IPS-NIHi11 (cell line): Measurements from ENCODE around the gene RPL13A.
"Not testable (repeated sequence)": the region's sequence is repeated elsewhere in the genome, so short reads cannot be mapped to it uniquely, and the experiment has no call there.

Experiments
- DNase-seq: peaks from one replicate; pipeline ENCODE4 v3.0.0; 2012; ENCODE audit warnings: mixed read lengths, low spot score

RPL13A gene

DNA sequence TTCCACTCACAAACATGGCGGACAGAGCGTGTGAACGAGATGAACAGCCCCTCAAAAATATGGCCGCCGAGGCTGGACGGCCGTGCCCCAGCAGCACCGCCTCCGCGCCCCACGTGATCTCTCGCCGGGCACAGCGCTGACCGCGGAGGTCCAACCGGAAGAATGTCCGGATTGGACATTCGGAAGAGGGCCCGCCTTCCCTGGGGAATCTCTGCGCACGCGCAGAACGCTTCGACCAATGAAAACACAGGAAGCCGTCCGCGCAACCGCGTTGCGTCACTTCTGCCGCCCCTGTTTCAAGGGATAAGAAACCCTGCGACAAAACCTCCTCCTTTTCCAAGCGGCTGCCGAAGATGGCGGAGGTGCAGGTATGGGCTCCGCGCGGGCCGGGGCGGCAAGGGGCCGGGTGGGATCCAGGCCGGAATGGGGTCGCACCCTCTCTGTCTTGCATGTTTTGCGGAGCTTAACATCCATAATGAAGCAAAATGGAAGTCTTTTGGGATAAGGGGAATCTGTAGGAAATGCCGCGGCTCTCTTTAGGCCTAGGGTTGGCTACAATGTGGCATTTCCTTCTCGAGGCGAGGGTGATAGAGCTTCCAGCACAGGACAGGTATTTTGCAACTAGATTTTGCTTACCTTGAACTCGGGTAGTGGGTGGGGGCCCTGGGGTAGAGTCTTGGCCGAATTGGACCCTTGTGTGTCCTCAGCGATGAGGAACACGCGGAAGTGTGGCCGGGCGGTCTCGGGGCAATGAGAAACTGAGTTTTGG, at the start of gene RPL13A:
TSS of gene RPL13A (plus strand) at position 332 of the 769 bp plus-strand sequence. CDS start at position 354, 22 bp downstream.
- peak; percentile 95 for DNase-seq

DNA sequence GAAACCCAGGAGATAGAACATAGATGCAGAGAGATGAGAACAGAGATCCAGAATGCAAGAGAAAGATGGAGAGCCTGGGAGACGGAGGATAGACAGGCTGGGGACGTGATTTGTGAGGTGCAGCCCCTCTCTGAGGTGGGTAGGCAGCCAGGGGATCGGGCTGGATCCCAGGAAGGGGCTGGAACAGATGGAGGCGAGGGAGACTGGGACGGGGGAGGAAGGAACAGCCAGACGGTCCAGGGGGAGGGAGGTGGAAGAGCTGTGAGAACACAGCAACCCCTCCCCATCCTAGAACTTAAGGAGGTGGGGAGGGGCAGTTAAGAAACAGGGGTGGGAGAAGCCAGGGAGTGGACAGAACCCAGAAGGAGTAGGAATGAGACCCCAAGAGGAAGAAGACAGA, 49.1 kb upstream of the RPL13A start:
- DNase-seq, result no peak

DNA sequence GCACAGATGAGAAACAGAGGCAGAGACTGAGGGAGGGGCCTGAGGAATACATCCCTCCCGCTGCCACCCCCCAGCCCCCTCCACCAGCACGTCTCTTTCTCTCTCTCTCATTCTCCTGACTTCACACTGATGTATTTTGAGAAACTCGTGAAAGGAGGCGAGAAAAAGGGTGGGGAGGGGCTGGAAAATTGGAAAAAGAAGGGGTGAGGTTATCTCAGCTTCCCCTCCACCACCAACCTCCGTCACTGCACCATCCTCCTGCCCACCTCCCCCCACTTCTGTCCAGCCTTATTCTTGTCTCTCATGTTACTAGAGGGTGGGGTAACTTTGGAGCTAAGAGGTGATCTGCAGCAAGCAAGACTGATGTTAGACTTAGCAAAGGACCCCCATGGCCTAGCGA, 47.6 kb upstream of the RPL13A start:
- DNase-seq, result no peak

DNA sequence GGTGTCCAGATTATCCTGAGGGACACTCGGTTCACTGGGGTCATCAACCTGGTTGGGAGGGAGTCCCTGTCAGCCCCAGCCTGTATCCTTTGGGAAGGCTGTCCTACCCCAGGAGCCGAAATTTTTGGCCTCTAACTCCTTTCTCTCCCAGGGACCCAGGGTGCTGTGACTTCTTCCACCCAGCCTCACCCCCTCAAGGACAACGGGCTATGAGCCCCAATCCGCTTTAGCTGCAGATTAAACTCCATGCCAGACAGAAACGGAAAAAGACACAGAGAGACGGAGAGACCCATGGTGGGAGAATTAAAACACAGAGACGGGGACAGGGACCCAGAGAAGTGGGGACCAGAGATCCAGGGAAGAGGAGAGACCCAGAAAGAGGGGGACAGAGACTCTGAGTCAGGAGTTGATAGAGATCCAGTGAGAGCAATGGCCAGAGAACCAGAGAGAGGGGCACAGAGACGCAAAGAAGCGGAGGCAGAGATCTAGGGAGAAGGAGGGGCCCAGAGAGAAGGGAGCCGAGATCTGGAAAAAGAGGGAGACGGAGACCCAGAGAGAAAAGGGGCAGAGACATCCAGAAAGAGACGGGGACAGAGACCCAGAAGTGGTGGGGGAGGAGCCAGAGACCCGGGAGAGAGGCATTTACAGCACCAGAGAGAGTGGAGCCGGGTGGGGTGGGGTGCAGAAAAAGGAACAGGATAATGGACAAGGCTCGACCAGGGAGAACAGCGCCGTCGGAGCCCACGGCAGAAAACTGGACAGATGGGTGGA, 46.8 kb upstream of the RPL13A start:
- DNase-seq, result no peak

DNA sequence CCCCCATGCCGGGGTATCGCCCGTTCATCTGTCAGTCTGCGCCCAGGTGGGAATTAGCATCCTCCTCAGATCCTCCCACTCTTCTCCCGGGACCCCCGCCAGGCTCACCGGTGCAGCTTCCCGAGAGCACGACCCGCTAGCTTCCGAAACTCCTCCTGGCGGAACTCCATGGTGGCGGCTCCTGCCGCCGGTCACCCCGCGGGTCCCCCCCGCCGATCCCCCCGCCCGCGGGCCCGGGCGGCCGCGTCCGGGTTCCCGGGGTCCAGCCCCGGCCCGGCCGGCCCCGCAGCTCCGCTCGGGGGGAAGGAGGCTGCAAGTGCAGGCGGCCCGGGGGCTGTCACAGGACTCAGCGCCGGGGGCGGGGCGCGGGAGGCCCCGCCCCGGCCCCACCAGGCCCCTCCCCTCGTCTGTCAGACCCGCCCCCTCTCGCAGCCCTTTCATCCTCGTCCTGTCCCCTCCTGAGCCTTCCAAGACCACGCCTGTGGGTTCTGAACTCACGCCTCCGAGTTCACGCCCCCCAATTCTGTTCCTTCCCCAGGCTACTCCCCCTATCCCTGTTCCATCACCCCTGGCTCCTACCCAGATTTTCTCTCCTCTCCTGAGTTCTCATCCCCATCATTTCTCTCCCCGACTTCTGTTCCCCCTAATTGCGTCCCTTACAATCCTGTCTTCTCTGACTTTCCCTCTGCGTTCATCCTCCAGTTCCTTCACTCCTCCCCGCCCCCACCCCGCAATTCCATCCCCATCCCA, 46.0 kb upstream of the RPL13A start, which contains the start of gene SLC17A7:
TSS of gene SLC17A7 (minus strand) at position 318 of the 750 bp plus-strand sequence. CDS start at position 170, 148 bp downstream.
- peak; percentile 82 for DNase-seq

- DNase-seq, result no peak
These were observed 45.5 kb upstream of the RPL13A start for GRCh38 chr19:49441960-49442350.

GRCh38 chr19:49442354-49442753, 45.1 kb upstream of the RPL13A start:
- no peak for DNase-seq

DNA sequence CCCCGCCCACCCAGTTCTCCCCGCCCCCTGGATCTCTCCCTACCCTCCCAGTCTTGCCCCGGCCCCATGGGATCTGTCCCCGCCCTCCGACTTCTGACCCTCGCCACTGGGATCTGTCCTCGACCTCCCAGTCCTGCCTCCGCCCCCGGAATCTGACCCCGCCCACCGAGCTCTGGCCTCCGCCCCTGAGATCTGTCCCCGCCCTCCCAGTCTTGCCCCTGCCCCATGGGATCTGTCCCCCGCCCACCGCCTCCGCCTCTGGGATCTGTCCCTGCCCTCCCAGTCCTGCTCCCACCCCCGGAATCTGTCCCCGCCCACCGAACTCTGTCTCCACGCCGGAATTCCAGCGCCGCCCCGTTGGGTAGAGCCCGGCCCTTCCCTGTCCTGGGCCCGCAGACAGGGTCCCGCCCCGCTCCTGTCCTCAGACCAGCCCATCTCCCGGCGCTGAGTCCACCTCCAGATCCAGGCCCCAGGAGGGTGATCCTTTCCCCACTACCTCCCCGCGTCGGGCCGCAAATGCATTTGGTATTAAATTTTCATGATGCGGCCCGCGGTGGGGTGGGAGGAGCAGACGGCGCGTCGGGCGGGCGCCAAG, 44.5 kb upstream of the RPL13A start:
- DNase-seq, result peak; percentile 84

DNA sequence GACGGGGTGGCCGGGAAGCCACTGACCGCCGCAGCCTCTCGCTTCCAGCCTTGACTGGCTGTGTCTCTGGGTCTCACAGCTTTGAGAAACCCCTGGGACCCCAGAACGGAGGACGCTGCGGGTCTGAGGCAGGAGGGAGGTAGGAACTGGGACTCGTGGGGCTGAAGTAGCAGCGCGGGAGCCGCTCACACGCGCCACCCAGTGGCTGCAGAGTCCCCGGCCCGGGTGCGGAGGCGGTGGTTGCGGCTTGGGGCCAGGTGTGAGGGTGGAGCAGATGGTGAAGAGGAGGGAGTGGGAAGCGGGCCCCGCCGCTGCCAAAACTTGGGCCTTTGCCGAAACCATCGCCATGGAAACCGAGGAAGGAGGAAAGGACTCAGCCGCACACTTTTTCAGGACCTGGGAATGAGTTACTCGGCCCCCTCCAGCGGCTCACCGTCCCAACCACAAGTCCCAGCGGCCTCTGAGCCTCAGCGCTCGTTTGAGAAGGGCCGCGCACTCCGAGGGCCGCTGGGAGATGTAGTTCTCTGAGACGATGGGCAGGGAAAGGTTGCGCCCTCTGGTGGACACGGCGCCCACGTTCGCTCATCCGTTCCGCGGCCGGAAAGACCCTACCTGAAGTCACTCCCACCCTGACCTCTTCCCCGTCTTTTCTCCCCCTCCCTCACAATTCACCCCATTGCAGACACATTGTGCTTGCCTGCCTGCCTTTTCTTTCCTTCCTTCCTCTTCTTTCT, 43.9 kb upstream of the RPL13A start:
- peak; percentile 69 for DNase-seq

- not testable (repeated sequence) for DNase-seq
These were observed 43.2 kb upstream of the RPL13A start for GRCh38 chr19:49444100-49444700.

DNA sequence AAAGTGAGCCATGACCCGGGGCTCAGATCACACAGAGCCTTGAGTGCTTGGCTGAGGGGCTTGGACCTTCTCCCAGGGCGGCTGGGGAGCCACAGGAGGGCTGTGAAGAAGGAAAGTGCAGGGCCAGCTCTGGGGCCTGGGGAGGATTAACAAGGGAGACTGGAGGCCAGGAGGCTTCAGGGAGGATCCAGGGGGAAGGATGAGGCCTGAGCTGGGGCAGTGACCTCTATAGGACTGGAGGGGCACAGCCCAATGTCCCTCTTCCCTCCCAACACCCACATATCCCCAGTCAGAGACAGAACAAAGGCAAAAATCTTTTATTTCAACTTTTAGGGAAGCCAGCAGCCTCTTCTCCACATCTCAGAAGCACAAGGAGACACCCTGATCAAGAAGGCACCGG, 41.4 kb upstream of the RPL13A start:
- DNase-seq, result no peak

- peak; percentile 50 for DNase-seq
These were observed 39.6 kb upstream of the RPL13A start for GRCh38 chr19:49447485-49448431.

- no peak for DNase-seq
These were observed 39.0 kb upstream of the RPL13A start for GRCh38 chr19:49448432-49448786.

DNA sequence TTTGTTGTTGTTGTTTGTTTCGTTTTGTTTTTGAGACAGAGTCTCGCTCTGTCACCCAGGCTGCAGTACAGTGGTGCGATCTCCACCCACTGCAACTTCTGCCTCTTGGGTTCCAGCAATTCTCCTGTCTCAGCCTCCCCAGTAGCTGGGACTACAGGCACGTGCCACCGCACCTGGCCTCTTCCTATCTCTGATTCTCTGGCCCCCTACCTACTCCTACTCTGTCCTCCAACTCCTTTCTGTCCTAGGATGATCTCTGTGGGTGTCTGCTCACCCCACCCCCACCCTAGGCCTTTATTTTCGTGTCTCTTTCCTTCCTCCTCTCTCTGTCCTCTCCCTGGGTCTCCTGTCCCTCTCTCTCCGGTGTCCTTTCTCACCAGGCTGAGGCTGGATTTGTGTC, 37.0 kb upstream of the RPL13A start:
- DNase-seq, result no peak

DNA sequence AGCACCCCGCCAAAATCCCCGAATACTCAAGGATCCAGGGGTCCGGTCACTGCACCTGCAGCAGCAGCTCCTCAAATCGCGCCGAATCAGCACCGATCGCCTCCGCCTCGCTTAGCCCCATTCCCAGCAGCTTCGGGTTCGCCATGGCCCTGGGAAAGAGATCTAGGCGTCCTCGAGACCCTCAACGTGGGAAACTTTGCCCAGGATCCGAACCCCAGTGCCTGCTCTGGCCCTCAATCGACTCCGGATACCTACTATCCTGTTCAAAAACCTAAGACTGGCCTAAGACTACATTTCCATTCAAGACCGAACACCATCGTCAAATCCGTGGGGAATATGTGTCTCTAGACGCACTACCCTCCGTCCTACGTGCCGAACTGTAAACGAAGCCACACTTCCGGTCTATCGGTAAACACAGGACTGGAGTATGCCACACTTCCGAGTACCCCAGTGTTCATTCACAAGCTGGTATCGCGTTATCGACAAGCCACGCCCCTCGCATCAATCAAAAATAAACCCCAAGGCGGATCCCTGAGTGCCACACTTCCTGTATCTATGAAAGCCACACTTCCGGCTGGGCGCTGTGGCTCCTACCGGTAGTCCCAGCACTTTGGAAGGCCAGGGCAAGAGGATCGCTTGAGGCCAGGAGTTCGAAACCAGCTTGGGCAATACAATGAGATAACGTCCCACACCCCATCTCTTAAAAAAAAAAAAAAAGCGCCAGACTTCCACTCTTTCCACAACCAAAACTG, 35.8 kb upstream of the RPL13A start, which contains the start of gene PIH1D1:
TSS of gene PIH1D1 (minus strand) at position 385 of the 752 bp plus-strand sequence. CDS start at position 145, 240 bp downstream.
- peak; percentile 83 for DNase-seq

DNA sequence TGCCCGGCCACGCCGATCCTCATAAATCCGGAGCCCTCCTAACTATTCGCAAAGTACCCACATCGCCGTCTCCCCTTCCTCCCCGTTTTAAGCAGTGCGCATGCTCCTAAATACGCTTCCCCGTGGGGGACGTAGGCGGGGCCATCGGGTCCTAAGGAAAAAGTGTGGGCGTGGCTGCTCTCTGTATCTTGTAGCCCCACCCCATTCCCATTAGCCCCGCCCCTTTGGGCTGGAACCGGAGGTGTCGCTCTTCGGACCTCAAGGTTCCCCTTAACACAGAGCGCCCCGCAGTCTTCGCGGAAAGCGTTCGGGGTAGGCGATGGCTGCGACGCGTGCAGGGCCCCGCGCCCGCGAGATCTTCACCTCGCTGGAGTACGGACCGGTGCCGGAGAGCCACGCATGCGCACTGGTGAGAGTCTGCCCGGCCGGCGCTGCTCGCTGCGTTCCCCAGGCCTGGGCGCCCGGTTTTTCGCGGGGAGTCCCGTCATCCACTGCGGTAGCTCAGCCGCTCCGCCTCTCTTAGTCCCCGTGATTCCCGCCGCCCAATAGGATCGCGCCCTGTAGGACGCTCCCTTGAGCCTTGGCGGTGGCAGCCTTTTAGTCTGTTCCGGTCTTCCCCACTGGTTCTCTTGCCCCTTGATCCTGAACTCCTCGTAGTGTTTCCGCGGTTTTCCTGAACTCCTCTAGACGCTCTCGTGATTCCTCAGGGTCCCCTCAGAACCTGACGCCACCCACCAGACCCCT, 34.2 kb upstream of the RPL13A start, which contains the start of gene ALDH16A1:
TSS of gene ALDH16A1 (plus strand) at position 213 of the 744 bp plus-strand sequence. CDS start at position 320, 107 bp downstream.
- peak; percentile 96 for DNase-seq

DNA sequence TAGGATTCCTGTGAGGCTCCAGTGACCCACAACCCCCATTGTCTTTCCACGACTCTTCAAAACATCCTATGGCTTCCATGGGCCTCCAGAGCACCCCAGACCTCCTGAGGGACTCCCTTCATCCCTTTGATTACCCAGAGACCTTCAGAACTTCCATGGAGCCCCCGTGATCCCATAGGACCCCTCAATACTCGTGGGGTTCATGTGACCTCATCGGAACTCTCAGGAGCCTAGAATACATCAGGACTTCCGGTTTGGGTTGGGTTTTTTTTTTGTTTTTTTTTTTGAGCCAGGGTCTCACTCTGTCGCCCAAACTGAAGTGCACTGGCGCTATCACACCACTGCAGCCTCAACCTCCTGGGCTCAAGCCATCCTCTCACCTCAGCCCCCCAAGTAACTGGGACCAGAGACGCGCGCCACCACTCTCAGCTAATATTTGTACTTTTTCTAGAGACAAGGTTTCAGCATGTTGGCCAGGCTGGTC, 33.6 kb upstream of the RPL13A start:
- DNase-seq, result no peak

DNA sequence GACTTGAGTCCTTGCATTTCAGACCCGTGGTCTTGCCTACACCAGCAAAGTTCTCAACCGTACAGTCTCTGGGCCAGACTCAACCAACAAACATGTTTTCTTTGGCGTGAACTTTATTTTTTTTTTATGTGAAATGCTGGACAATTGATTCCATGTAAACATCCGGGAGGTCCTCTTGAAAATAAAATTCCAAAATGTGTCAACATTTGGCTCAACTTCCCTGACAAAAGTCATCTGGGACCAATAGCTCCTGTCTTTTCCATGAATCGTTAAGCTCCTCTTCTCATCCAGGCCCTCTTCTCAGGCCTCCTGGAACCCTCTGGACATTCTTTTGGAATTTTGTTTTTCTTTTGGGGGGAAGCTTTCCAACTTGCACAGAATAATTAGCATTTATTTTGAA, 31.6 kb upstream of the RPL13A start:
- DNase-seq, result no peak
